Uterus (tissue), 2 donors: ENCODE data around the gene PLXNA4.

Experiments
- POLR2A ChIP-seq, 2 donors: fragments of 450-650 bp; IDR thresholded peaks; one replicate each; pipeline ENCODE4 v1.6.1; 2016; ENCODE audit warnings: antibody characterized with exemption in 2 of 2, mild to moderate bottlenecking in 1 of 2, moderate library complexity in 1 of 2
- TF ChIP-seq, protein P1 (sequence below), 4 experiments: fragments of 200-600 bp in 2 of 4; fragments of 450-650 bp in 2 of 4; sonication (generic) in 2 of 4; IDR thresholded peaks; one replicate each; pipeline ENCODE4 v1.5.1; 2016 to 2019; ENCODE audit warnings: antibody characterized with exemption in 4 of 4, mild to moderate bottlenecking in 2 of 4, moderate library complexity in 1 of 4

DNA sequence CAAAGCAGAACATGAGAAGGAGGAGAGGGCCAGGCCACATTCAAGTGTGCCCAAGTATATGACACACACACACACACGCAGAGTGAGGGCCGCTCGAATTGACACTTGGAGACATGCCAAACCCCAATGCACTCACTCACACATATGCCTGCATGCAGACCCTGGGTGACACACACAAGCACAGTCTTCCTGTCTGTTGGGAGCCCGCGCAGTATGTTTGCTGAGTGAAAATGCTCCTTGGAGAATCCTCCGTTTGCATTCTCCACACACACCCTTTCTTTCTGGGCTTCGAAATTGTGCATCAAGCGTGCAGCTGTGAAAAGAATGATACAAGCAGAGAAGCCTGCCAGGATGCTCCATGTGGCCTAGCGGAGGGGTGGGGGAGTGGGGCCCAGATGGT, 120.9 kb downstream of the PLXNA4 start:
- TF ChIP-seq, protein P1, sequence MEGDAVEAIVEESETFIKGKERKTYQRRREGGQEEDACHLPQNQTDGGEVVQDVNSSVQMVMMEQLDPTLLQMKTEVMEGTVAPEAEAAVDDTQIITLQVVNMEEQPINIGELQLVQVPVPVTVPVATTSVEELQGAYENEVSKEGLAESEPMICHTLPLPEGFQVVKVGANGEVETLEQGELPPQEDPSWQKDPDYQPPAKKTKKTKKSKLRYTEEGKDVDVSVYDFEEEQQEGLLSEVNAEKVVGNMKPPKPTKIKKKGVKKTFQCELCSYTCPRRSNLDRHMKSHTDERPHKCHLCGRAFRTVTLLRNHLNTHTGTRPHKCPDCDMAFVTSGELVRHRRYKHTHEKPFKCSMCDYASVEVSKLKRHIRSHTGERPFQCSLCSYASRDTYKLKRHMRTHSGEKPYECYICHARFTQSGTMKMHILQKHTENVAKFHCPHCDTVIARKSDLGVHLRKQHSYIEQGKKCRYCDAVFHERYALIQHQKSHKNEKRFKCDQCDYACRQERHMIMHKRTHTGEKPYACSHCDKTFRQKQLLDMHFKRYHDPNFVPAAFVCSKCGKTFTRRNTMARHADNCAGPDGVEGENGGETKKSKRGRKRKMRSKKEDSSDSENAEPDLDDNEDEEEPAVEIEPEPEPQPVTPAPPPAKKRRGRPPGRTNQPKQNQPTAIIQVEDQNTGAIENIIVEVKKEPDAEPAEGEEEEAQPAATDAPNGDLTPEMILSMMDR (IDR thresholded peaks at IDR 0.05), result no peak
- TF ChIP-seq POLR2A (IDR thresholded peaks at IDR 0.05), result no peak
